NCI-H2171 treated with DMSO at 0.1 percent for 48 hours (cell line): Measurements from ENCODE around the gene ZFYVE28.
"Not testable (repeated sequence)": the region's sequence is repeated elsewhere in the genome, so short reads cannot be mapped to it uniquely, and the experiment has no call there.

ENCODE experiments used
- DNase-seq: peaks from one replicate; lab custom pipeline; 2025; lab: John Stamatoyannopoulos, UW

ZFYVE28 gene

GRCh38 chr4:2446656-2447564 lies 28.5 kb upstream of the ZFYVE28 start:
- no peak for DNase-seq

GRCh38 chr4:2445571-2445970 lies 27.1 kb upstream of the ZFYVE28 start:
- no peak for DNase-seq

- no peak for DNase-seq
Observed at GRCh38 chr4:2445130-2445529, 26.7 kb upstream of the ZFYVE28 start.

DNA sequence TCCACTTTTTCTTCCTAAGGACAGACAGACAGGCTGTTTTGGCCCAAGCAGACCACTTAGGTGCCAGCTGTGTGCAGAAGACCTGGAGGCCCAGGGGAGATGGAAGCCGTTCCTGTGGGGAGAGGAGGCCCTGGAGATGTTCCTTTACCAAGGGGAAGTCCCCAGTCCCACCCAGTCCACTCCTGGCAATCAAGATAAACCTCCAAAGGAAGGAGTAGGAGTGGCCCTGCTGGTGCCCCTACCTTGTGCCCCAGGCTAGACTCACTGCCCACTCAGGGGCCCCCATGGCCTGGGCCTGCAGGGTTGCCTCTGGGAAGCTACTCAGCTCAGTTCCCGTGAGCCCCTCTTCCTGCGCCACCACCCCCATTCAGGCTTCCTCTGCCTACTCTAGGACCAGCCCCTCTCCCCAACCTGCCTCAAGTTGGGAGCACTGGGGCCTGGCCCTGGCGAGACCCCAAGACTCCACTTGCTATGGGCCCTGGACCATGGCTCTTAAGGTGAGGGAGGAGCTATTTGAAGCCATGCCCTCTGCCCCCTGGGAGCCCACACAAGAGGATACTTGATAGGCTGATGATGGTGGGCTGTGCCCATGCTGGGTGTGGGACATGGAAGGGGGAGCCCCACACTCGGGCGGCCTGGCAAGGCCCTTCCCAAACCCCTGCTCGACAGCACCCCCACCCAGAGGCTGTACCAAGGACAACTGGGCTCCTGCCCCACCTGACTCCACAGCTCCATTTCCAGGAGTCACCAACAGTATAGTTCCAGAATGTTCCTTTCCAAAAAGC lies 25.7 kb upstream of the ZFYVE28 start:
- no peak for DNase-seq

DNA sequence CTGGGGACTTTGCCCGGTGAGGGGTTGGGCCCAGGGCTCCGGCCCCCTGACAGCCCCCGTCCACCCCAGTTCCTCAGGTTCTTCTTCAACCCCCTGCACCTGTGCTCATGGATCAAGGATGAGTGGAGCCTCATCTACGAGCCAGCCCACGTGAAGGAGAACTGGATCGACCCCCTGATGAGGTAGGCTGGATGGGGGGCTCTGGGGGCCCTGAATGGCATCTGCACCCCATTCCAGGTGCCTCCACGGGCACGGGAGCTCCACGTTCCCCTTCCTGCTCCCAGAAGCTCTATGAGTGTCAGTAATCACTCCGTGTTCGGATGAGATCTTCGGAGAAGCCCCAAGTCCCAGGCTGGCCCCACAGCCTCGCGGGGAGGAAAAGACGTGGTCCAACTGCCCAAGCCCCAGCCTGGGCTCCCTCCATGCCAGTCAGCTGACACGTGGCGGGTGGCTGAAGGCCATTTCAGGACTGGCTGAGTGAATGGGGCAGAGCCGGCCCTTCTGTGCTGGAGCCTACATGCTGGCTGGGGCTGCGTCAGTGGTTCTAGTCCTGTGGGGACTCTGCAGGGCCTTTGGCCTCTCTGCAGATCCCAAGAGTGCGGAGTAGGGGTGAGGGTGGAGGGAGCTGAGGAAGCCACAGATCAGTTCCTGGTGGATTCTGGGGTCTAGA lies 24.8 kb upstream of the ZFYVE28 start:
- DNase-seq = no peak

DNA sequence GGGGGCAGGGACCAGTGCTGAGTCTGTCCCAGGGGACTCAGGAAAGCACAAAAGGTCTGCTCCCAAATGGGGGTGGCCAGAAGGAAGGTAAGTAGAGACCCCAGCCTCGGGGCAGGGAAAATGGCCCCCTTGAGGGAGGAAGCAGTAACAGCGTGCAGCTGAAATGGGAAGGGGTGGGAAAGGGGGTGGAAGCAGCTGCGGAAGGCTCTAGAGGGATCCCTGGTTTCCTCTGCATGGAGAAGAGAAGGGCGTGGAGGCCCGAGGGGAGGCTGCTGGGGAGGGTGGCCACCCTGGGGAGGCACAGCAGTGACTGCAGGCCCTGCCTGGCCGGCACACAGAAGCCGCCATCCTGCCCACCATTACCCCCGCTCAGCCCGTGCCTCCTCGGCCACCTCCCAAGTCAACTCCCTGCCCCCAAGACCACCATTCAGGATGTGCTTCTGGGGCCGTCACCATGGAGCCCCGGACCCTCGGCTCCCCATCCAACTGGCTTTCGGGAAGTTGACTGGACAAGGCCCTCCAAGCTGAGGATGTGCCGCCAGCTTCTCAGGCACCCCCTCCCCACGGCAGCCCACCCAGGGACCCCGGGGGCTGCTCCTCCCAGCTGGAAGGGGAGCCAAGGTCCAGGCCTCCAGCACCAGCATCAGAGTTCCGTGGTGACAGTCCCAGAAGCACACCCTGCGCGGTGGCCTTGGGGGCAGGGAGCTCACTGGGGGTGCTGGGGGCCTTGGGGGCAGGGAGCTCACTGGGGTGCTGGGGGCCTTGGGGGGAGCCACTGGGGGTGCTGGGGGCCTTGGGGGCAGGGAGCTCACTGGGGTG lies 23.9 kb upstream of the ZFYVE28 start:
- DNase-seq = no peak

DNA sequence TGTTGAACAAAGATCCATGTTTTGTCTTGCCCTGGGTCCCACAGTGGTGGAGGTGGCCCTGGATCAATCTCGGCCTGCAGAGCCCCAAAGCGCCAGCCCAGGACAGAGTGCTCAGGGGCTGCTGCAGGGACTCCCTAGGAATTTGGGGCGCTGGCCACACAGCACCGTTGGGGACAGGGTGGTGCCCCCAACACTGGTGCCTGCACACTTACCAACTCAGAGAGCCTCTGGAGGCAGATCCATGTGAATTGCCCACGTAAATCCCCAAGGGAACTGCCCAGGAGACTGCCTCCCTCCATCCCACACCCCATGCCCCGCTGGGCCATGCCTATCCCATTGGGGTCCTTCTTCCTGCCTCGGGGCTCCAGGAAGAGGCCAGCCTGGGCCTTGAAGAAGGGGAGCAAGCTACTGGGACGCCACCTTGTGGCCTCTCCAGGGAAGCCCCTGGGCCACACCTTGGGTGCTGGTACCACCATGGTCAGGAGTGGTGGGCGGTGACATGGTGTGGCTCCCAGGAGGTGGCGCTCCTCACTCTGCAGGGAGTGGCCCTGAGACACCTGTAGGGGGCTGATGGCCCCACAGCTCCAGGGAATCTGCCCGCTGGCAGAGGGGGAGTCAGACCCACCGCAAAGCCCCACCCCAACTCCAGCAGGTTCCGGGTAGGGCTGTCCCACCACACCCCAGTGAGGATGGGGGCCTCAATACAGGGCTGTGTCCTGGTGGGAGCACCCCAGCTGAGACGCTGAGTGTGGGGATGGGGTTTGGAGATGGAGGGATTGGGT lies 23.1 kb upstream of the ZFYVE28 start:
- DNase-seq = no peak

GRCh38 chr4:2438822-2439718 lies 20.6 kb upstream of the ZFYVE28 start:
- no peak for DNase-seq

DNA sequence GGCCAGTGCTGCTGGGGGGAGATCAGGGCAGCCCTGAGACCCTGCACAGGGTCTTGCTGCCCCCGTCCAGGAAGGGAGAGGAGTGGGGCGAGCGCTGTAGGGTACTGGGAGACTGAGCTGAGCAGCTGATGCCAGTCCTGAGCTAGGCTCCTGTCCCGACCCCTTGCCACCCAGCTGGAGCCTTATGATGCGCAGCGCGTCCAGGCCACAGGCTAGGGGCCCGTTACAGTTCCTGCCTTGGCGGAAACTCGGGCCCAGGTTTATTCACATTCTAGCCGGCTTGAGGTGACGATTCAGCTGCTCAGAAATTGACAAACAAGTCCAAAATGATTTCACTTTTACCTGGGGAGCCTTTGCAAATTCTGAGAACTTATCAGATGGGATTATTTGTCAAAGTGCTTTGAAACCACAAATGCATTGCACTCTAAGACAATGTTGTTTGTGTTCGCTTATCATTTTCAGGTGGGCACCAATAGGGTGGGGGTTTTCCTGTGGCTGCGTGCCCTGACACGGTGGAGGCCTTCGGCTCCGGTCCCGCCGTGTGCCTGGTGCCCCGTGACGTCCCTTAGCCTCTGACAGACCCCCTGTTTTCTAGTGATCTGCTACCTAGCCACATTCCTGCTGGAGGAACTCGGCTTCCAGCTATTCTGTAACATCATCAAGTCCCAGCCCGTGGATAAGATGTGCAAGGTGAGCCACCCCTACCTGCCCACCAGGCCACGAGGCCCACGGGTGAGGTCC lies 19.2 kb upstream of the ZFYVE28 start:
- no peak for DNase-seq

GRCh38 chr4:2436761-2437474 lies 18.5 kb upstream of the ZFYVE28 start:
- no peak for DNase-seq

DNA sequence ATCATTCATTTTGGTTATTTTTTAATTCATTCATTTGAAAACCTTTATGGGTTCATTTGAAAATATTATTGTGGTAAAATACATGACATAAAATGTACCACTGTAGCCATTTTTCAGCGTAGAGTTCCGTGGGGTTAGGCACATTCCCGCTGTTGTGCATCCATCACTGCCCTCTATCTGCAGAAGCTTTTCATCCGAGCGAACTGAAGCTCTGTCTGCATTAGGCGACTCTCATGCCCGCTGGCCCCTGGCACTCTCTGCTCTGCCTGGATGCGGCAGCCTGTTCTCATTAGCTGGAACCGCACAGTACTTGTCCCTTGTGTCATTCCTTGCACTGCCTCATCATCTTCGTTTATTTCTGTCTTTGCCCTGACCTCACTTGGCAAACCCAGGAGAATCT lies 17.9 kb upstream of the ZFYVE28 start:
- no peak for DNase-seq

DNA sequence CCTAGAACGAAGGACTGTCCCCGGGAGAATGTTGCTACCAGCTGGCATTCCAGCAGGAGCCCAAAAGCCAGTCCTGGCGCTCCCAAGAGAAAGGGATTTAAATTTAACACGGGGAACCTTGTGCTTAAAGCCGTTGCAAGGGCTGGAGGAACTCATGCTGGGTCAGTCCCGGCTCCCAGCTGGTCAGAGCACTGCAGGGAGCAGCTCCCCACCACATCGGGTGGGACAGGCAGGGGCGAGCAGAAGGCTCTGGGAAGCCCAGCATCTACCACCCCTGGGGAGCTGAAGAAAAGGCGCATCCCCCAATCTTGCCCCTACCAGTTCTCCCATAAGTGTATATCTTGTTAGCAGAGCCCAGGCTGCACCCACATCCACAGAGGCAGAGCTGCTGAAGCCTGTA lies 16.0 kb upstream of the ZFYVE28 start:
- DNase-seq = no peak

DNA sequence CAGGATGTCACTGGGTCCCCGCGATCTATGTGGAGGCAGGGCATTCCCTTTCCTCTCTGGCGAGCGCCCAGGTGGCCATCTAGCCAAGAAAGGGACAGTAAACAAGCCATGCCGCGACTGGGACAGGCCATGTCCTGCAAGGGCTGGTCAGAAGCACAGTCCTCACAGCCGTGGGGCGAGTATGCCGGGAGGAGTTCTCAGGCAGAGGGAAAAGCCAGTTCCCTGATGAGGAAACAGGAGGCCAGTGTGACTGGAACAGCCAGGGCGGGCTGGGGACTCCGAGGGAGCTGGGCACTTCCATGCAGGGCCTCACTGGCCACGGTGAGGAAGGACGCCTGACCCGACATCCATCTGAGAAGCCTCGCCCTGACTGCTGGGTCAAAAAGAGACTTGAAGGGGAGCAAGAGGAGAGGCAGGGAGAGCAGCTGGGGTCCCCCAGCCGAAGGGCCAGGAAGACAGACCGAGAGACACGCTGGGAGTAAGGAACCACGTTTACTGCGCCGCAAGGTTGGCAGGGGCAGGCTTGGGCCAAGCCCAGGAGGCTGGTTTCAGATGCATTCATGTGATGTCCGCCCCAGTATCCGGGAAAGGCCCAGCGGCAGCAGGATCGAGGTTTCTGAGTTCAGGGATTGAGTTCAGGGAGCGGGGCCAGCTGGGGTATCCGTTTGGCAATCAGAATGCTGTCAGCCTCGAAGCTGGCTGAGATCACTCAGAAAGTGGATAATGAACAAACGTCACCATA lies 15.3 kb upstream of the ZFYVE28 start:
- DNase-seq = no peak

DNA sequence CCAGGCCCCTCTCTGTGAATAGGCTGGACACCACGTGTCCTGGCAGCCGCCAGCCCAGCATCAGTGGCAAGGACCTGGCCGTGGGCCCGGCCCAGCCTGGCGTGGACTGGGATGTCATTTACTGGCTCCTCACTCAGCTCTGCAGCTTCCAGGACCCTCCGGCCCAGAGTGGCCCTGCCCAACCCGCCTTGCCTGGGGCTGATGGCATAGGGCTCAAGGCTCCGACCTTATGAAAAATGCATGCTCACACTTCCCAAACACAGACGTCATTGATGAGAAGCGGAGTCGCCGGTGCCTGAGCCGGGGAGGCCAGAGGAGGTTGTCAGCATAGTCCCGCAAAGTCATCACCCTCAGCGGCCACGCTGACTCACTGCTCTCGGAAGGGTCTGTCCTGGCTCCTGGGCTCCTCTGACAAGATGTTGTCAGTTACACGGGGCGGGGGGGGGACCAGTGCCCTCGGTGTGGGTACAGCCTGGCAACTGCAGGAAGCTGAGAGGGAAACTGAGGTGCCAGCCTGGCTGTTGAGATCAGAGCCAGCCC lies 14.6 kb upstream of the ZFYVE28 start:
- no peak for DNase-seq

DNA sequence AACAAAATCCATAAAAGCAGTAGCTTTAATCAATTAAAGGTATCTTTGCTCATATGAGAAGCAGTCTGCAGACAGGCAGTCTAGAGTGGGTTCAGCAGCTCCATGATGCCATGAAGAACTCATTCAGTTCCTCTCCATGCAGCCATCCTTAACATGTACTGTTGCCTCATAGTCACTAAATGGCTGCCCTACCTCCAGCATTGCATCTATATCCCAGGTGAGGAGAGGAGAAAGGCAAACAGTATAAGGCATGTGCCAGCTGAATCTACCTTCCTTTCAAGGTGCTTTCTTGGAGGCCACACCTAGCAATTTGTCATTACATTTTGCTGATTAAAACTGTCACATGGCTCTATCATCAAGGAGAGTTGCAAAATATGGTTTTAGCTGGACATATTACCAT lies 13.6 kb upstream of the ZFYVE28 start:
- no peak for DNase-seq

DNA sequence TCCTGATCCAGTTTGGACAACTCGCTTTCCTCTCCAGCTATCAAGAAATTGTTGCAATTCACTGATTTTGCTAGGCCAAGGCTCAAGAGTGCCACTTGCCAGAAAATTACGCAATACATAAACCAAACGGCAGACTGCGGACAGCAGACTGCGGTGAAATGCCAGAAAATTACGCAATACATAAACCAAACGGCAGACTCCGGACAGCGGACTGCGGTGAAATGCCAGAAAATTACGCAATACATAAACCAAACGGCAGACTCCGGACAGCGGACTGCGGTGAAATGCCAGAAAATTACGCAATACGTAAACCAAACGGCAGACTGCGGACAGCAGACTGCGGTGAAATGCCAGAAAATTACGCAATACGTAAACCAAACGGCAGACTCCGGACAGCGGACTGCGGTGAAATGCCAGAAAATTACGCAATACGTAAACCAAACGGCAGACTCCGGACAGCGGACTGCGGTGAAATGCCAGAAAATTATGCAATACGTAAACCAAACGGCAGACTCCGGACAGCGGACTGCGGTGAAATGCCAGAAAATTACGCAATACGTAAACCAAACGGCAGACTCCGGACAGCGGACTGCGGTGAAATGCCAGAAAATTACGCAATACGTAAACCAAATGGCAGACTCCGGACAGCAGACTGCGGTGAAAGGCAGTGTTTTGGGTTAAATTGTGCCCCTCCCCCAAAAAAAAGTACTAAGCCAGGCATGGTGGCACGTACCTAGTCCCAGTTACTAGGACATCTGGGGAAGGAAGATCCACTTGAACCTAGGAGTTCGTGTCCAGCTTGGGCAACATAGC lies 11.7 kb upstream of the ZFYVE28 start:
- not testable (repeated sequence) for DNase-seq
